ENCODE data around the gene SAP130. TPM values are rescaled to one million over a fixed set of nuclear protein-coding genes. Genes with fewer than 3 reads are reported as not detected.

SAP130 gene
- total and polyA plus RNA-seq, 2 experiments from 2014 or later = 5.5 to 8.7 TPM

DNA sequence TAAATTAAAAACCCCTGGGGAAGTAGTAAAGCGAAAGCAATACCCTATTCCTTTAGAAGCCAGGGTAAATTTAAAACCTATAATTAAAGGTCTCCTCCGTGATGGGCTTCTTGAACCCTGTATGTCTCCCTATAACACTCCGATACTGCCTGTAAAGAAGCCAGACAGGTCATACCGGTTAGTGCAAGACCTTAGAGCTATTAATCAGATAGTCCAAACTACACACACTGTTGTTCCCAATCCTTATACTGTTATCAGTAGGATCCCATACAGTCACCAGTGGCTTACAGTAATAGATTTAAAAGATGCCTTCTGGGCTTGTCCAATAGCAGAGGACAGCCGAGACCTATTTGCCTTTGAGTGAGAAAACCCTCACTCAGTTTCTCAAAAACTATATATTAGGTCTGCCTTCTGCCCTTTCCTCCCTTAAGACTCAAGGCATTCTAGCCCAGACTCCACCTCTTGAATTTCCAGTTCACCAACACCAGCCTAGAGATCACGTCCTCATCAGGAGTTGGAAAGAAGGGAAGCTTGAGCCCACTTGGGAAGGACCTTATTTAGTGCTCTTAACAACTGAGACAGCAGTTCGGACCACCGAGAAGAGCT lies 12.4 kb upstream of the SAP130 start:
- TF ChIP-seq EZH2 (IDR thresholded peaks at IDR 0.05; ENCODE audit: insufficient read depth, poor library complexity, severe bottlenecking) (no peak), EZH2phosphoT487 (IDR thresholded peaks at IDR 0.05; ENCODE audit: insufficient read depth, low read depth) (no peak)
- 0 out of 2 replicates have a peak, but pooled peaks cover 8% of the 10 kb centered on the region for H3K27me3 ChIP-seq (replicated peaks; ENCODE audit: insufficient read depth)
- no peaks in the 10 kb centered on the region for H3K79me2 ChIP-seq (ENCODE audit: insufficient read depth)
- H3K27ac ChIP-seq = no peak overlapping the region
- H3K9me2 ChIP-seq (ENCODE audit: insufficient read depth) = no peaks in the 10 kb centered on the region
- H3K4me1 ChIP-seq (ENCODE audit: insufficient read depth) = no peaks in the 10 kb centered on the region
- H4K20me1 ChIP-seq (ENCODE audit: insufficient read depth) = no peaks in the 10 kb centered on the region
- WGBS, 2 experiments (ENCODE audit: low coverage in 1 of 2, low lambda C conversion rate in 2 of 2, missing lambda C conversion rate in 2 of 2) = 49% methylated on average over 8 of the region's 8 CpGs
- H3K36me3 ChIP-seq (ENCODE audit: low read depth) = no peaks in the 10 kb centered on the region
- no peak overlapping the region for H3K9ac ChIP-seq
- in situ Hi-C loops (cut with MboI) = no loop called here
- H3K4me3 ChIP-seq = no peak overlapping the region
- no peak for DNase-seq
- H3F3A ChIP-seq (ENCODE audit: insufficient read depth) = no peaks in the 10 kb centered on the region
- H2AFZ ChIP-seq = no peak overlapping the region
- no peak overlapping the region for H3K4me2 ChIP-seq (ENCODE audit: unreplicated experiment)
- no peaks in the 10 kb centered on the region for H3K9me3 ChIP-seq (ENCODE audit: low read depth)

DNA sequence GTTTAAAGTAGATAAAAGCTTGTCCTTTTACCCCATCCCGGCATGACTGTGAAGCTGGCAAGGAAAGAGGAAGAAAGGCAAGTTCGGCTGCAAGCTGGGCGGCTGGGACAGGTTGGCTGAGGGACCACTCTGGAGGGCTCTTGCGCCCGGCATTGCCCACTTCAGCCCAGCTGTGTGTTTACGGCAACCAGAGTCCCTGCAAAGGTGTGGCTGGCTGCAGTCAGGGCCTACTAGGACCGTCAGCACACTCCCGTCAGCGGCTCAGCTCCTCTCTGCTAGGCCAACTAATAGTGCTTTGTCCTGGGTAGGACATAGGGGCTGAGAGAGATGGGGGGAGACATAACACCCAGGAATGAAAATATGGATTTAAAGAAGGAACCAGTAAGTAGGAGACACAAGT lies 11.7 kb upstream of the SAP130 start:
- 57 to 62% methylated on average over 8 to 9 of the region's 9 CpGs for WGBS, 2 experiments (ENCODE audit: low coverage in 1 of 2, low lambda C conversion rate in 2 of 2, missing lambda C conversion rate in 2 of 2)
- Histone ChIP-seq H3K9ac (no peak overlapping the region), H3K4me3 (no peak overlapping the region), H3K9me2 (ENCODE audit: insufficient read depth) (no peaks in the 10 kb centered on the region), H4K20me1 (ENCODE audit: insufficient read depth) (no peaks in the 10 kb centered on the region), H2AFZ (no peak overlapping the region), H3K27me3 (replicated peaks; ENCODE audit: insufficient read depth) (0 out of 2 replicates have a peak, but pooled peaks cover 8% of the 10 kb centered on the region), H3K9me3 (ENCODE audit: low read depth) (no peaks in the 10 kb centered on the region), H3K27ac (no peak overlapping the region), H3K36me3 (ENCODE audit: low read depth) (no peaks in the 10 kb centered on the region), H3K4me1 (ENCODE audit: insufficient read depth) (no peaks in the 10 kb centered on the region), H3K4me2 (ENCODE audit: unreplicated experiment) (no peak overlapping the region), H3F3A (ENCODE audit: insufficient read depth) (no peaks in the 10 kb centered on the region), H3K79me2 (ENCODE audit: insufficient read depth) (no peaks in the 10 kb centered on the region)
- DNase-seq = no peak
- TF ChIP-seq EZH2 (IDR thresholded peaks at IDR 0.05; ENCODE audit: insufficient read depth, poor library complexity, severe bottlenecking) = no peak
- TF ChIP-seq EZH2phosphoT487 (IDR thresholded peaks at IDR 0.05; ENCODE audit: insufficient read depth, low read depth) = no peak
- in situ Hi-C loops (cut with MboI) = no loop called here

DNA sequence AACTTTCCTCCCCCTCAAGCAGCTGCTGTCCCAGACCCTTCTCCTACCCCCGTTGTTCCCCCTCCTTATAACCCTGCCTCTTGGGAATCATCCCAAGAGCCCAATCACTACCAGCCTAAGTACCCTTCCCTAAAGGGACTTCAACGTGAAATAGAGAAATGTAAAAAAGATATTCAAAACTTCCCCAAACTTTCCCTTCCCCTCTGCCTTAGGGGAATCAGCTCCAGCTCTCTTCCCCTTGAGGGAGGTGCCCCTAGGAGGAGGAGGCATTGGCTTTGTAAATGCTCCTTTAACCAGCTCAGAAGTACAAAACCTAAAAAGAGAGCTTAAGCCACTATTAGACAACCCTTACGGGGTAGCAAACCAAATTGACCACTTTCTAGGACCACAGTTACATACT lies 10.6 kb upstream of the SAP130 start:
- no peaks in the 10 kb centered on the region for H3K4me1 ChIP-seq (ENCODE audit: insufficient read depth)
- no peaks in the 10 kb centered on the region for H3K9me2 ChIP-seq (ENCODE audit: insufficient read depth)
- H3K36me3 ChIP-seq (ENCODE audit: low read depth) = no peaks in the 10 kb centered on the region
- in situ Hi-C loops (cut with MboI) = no loop called here
- no peak overlapping the region for H3K4me3 ChIP-seq
- H3K79me2 ChIP-seq (ENCODE audit: insufficient read depth) = no peaks in the 10 kb centered on the region
- H3K27ac ChIP-seq = no peak overlapping the region
- TF ChIP-seq EZH2 (IDR thresholded peaks at IDR 0.05; ENCODE audit: insufficient read depth, poor library complexity, severe bottlenecking) (no peak), EZH2phosphoT487 (IDR thresholded peaks at IDR 0.05; ENCODE audit: insufficient read depth, low read depth) (no peak)
- H2AFZ ChIP-seq = no peak overlapping the region
- H3K27me3 ChIP-seq (replicated peaks; ENCODE audit: insufficient read depth) = 0 out of 2 replicates have a peak, but pooled peaks cover 8% of the 10 kb centered on the region
- DNase-seq = no peak
- no peaks in the 10 kb centered on the region for H4K20me1 ChIP-seq (ENCODE audit: insufficient read depth)
- H3K9ac ChIP-seq = no peak overlapping the region
- no peak overlapping the region for H3K4me2 ChIP-seq (ENCODE audit: unreplicated experiment)
- 31 to 46% methylated on average over 3 of the region's 3 CpGs for WGBS, 2 experiments (ENCODE audit: low coverage in 1 of 2, low lambda C conversion rate in 2 of 2, missing lambda C conversion rate in 2 of 2)
- H3K9me3 ChIP-seq (ENCODE audit: low read depth) = no peaks in the 10 kb centered on the region
- no peaks in the 10 kb centered on the region for H3F3A ChIP-seq (ENCODE audit: insufficient read depth)

DNA sequence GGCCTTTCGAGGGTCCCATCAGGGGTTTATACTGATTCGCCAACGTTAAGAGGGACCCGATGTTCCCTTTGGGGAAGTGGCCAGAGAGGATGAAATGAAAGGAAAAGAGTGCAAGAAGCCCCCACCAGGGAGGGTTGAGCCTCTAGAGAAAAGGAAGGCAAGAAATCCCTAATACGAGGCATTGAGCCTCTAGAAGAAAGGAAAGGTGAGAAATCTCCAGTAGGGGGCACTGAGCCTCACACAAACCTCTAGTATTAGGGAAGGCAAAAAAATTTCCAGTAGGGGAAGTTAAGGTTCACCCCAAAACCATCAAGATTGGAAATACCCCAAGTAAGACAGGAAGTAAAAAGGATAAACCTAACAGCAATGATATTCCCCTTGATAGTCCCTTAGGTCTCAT lies 9.8 kb upstream of the SAP130 start:
- 71 to 76% methylated on average over 5 of the region's 5 CpGs for WGBS, 2 experiments (ENCODE audit: low coverage in 1 of 2, low lambda C conversion rate in 2 of 2, missing lambda C conversion rate in 2 of 2)
- no peak overlapping the region for H3K27ac ChIP-seq
- H3K4me2 ChIP-seq (ENCODE audit: unreplicated experiment) = no peak overlapping the region
- in situ Hi-C loops (cut with MboI) = no loop called here
- H3K36me3 ChIP-seq (ENCODE audit: low read depth) = no peaks in the 10 kb centered on the region
- no peak for TF ChIP-seq EZH2phosphoT487 (IDR thresholded peaks at IDR 0.05; ENCODE audit: insufficient read depth, low read depth)
- no peak for TF ChIP-seq EZH2 (IDR thresholded peaks at IDR 0.05; ENCODE audit: insufficient read depth, poor library complexity, severe bottlenecking)
- H3F3A ChIP-seq (ENCODE audit: insufficient read depth) = no peaks in the 10 kb centered on the region
- DNase-seq = no peak
- H3K9me2 ChIP-seq (ENCODE audit: insufficient read depth) = no peaks in the 10 kb centered on the region
- H3K27me3 ChIP-seq (replicated peaks; ENCODE audit: insufficient read depth) = 0 out of 2 replicates have a peak, but pooled peaks cover 8% of the 10 kb centered on the region
- H4K20me1 ChIP-seq (ENCODE audit: insufficient read depth) = no peaks in the 10 kb centered on the region
- no peaks in the 10 kb centered on the region for H3K79me2 ChIP-seq (ENCODE audit: insufficient read depth)
- no peak overlapping the region for H2AFZ ChIP-seq
- H3K4me1 ChIP-seq (ENCODE audit: insufficient read depth) = no peaks in the 10 kb centered on the region
- H3K9me3 ChIP-seq (ENCODE audit: low read depth) = no peaks in the 10 kb centered on the region
- H3K4me3 ChIP-seq = no peak overlapping the region
- H3K9ac ChIP-seq = no peak overlapping the region

Measured in GM23248 (cell line).